HEK293 (cell line): Measurements from ENCODE around the gene UGT1A9.
A peak's percentile ranks its signal among the peaks of the same experiment; 100 is the strongest.
"Not testable (repeated sequence)": the region's sequence is repeated elsewhere in the genome, so short reads cannot be mapped to it uniquely, and the experiment has no call there.

Source experiments
- CTCF ChIA-PET: fragments of 350-600 bp; formaldehyde crosslinking; extraction: SDS; loops from one replicate; lab custom pipeline; 2021; ENCODE audit warnings: antibody characterized with exemption; lab: Yijun Ruan, JAX
- POLR2A ChIA-PET: fragments of 300-600 bp; formaldehyde crosslinking; extraction: SDS; loops from one replicate; lab custom pipeline; 2020; ENCODE audit warnings: antibody characterized with exemption, inconsistent platforms; lab: Yijun Ruan, JAX
- H3K27ac ChIP-seq: fragments of 200-500 bp; sonication (Bioruptor generic); 2 replicates; pipeline ENCODE4 v1.5.1; 2014; ENCODE audit warnings: low read depth, low read length, control low read depth, inconsistent platforms; ENCODE audit errors: extremely low read depth
- H3K36me3 ChIP-seq, 2 experiments: fragments of 200-500 bp in 1 of 2; sonication (Bioruptor generic) in 1 of 2; 1 replicate in 1 of 2; 2 replicates in 1 of 2; pipeline ENCODE4 v1.5.1; 2014 to 2017; ENCODE audit warnings: inconsistent platforms in 2 of 2, low read length in 2 of 2; ENCODE audit not compliant: control insufficient read depth in 2 of 2, insufficient read depth in 1 of 2
- H3K4me1 ChIP-seq: fragments of 200-500 bp; sonication (Bioruptor generic); 2 replicates; pipeline ENCODE4 v1.5.1; 2014; ENCODE audit warnings: mild to moderate bottlenecking, low read length, inconsistent platforms; ENCODE audit not compliant: control insufficient read depth, insufficient read depth
- H3K4me3 ChIP-seq: 2 replicates; pipeline ENCODE4 v1.5.1; 2011; ENCODE audit warnings: low read depth, mild to moderate bottlenecking, control low read depth, low read length, moderate library complexity
- H3K9me3 ChIP-seq: fragments of 200-500 bp; sonication (Bioruptor generic); 2 replicates; pipeline ENCODE4 v1.5.1; 2014; ENCODE audit warnings: low read depth, low read length, inconsistent platforms; ENCODE audit not compliant: control insufficient read depth, insufficient read depth
- FEZF1 ChIP-seq: fragments of 450-650 bp; formaldehyde crosslinking; IDR thresholded peaks from 2 replicates; pipeline ENCODE4 v1.5.1; 2016; ENCODE audit warnings: missing biosample characterization, missing genetic modification characterization
- GLIS2 ChIP-seq: fragments of 450-650 bp; formaldehyde crosslinking; IDR thresholded peaks from 2 replicates; pipeline ENCODE4 v1.5.1; 2016; ENCODE audit warnings: missing biosample characterization, missing genetic modification characterization
- HOXD13 ChIP-seq: sonication (generic); formaldehyde crosslinking; IDR thresholded peaks from 2 replicates; pipeline ENCODE4 v1.8.0; 2022; ENCODE audit warnings: missing genetic modification reagents, borderline replicate concordance
- KLF9 ChIP-seq: fragments of 450-650 bp; formaldehyde crosslinking; IDR thresholded peaks from 2 replicates; pipeline ENCODE4 v1.5.1; 2016; ENCODE audit warnings: missing biosample characterization, missing genetic modification characterization, low read depth
- MYNN ChIP-seq: fragments of 450-650 bp; formaldehyde crosslinking; IDR thresholded peaks from 2 replicates; pipeline ENCODE4 v1.5.1; 2016; ENCODE audit warnings: missing biosample characterization, missing genetic modification characterization, borderline replicate concordance
- PRDM6 ChIP-seq: fragments of 450-650 bp; formaldehyde crosslinking; IDR thresholded peaks from 2 replicates; pipeline ENCODE4 v1.5.1; 2017; ENCODE audit warnings: missing biosample characterization, missing genetic modification characterization
- SP7 ChIP-seq: fragments of 450-650 bp; formaldehyde crosslinking; IDR thresholded peaks from 2 replicates; pipeline ENCODE4 v1.5.1; 2016; ENCODE audit warnings: missing biosample characterization, missing genetic modification characterization
- ZFP41 ChIP-seq: fragments of 450-650 bp; formaldehyde crosslinking; IDR thresholded peaks from 2 replicates; pipeline ENCODE4 v1.5.1; 2016; ENCODE audit warnings: missing biosample characterization, missing genetic modification characterization, borderline replicate concordance
- ZNF157 ChIP-seq: fragments of 450-650 bp; formaldehyde crosslinking; IDR thresholded peaks from 2 replicates; pipeline ENCODE4 v1.5.1; 2016; ENCODE audit warnings: missing biosample characterization, missing genetic modification characterization
- ZNF16 ChIP-seq: fragments of 450-650 bp; formaldehyde crosslinking; IDR thresholded peaks from 2 replicates; pipeline ENCODE4 v1.5.1; 2016; ENCODE audit warnings: low read depth, missing biosample characterization, missing genetic modification characterization
- ZNF175 ChIP-seq: fragments of 450-650 bp; formaldehyde crosslinking; IDR thresholded peaks from 2 replicates; pipeline ENCODE4 v1.5.1; 2016; ENCODE audit warnings: missing biosample characterization, missing genetic modification characterization
- ZNF350 ChIP-seq: fragments of 450-650 bp; formaldehyde crosslinking; IDR thresholded peaks from 2 replicates; pipeline ENCODE4 v1.5.0; 2017; ENCODE audit warnings: missing biosample characterization, mild to moderate bottlenecking, missing genetic modification characterization
- ZNF366 ChIP-seq: fragments of 450-650 bp; formaldehyde crosslinking; conservative IDR thresholded peaks from 2 replicates; pipeline ENCODE4 v1.5.1; 2016; ENCODE audit warnings: missing biosample characterization, missing genetic modification characterization
- ZNF555 ChIP-seq: fragments of 450-650 bp; formaldehyde crosslinking; conservative IDR thresholded peaks from 2 replicates; pipeline ENCODE4 v1.5.1; 2017; ENCODE audit warnings: missing biosample characterization, mild to moderate bottlenecking, missing genetic modification characterization, inconsistent platforms
- ZNF600 ChIP-seq: fragments of 450-650 bp; formaldehyde crosslinking; IDR thresholded peaks from 2 replicates; pipeline ENCODE4 v1.5.1; 2016; ENCODE audit warnings: missing biosample characterization, missing genetic modification characterization
- ZNF677 ChIP-seq: fragments of 450-650 bp; IDR thresholded peaks from 2 replicates; pipeline ENCODE4 v1.5.0; 2018; ENCODE audit warnings: missing biosample characterization, mild to moderate bottlenecking, missing genetic modification characterization, moderate library complexity
- ZSCAN16 ChIP-seq: fragments of 450-650 bp; formaldehyde crosslinking; IDR thresholded peaks from 2 replicates; pipeline ENCODE4 v1.5.1; 2016; ENCODE audit warnings: missing biosample characterization, missing genetic modification characterization
- TF ChIP-seq, protein P1 (sequence below): fragments of 450-650 bp; formaldehyde crosslinking; IDR thresholded peaks from 2 replicates; pipeline ENCODE4 v1.5.1; 2016; ENCODE audit warnings: missing biosample characterization, missing genetic modification characterization
- TF ChIP-seq, protein P2 (sequence below): fragments of 450-650 bp; formaldehyde crosslinking; IDR thresholded peaks from 2 replicates; pipeline ENCODE4 v1.5.1; 2017; ENCODE audit warnings: missing biosample characterization, missing genetic modification characterization

UGT1A9 gene

DNA sequence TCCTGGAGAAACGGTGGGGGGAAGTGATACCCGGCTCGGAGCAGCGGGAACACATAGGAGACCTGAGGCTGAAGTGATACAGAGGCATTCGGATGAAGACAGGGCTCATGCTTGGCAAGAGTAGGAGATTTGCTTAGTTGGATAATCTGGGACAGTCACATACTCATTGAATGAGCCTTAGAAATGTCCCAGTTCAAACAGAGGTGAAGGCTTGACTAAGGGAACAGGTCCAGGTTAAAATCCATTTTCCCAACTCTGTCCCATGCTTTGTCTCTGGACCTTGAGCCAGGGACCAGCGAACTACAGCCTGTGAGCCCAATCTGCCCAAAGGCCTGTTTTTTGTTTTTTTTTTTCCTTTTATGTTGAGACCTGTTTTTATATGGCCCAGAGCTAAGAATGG is 22.3 kb downstream of the UGT1A9 start:
- CTCF ChIA-PET = no interaction called here
- no peak for TF ChIP-seq SP7
- POLR2A ChIA-PET = no interaction called here
- H3K36me3 ChIP-seq = no peaks in the 10 kb centered on the region
- H3K4me1 ChIP-seq = no peaks in the 10 kb centered on the region
- H3K9me3 ChIP-seq = no peaks in the 10 kb centered on the region
- no peak overlapping the region for H3K4me3 ChIP-seq
- H3K27ac ChIP-seq = no peak overlapping the region

- no peaks in the 10 kb centered on the region for H3K9me3 ChIP-seq
- CTCF ChIA-PET = interaction anchor here (1.2 kb wide), 1 partner anchor 12 kb away, joined by 5 read pairs; no protein-coding TSS in a partner anchor
- no peak for TF ChIP-seq ZNF555 (tag by site-specific recombination)
- TF ChIP-seq MYNN (tag by site-specific recombination) = no peak
- TF ChIP-seq PRDM6 = no peak
- no peak for TF ChIP-seq ZFP41
- TF ChIP-seq ZNF350 (tag by site-specific recombination) = no peak
- no peak for TF ChIP-seq ZNF157
- TF ChIP-seq ZNF600 (tag by site-specific recombination) = no peak
- TF ChIP-seq, all 188 proteins: peak for 0
- H3K4me1 ChIP-seq = 0 out of 2 replicates have a peak, but pooled peaks cover 2% of the 10 kb centered on the region
- no peaks in the 10 kb centered on the region for H3K36me3 ChIP-seq
- POLR2A ChIA-PET = no interaction called here
- no peak overlapping the region for H3K4me3 ChIP-seq
- no peak overlapping the region for H3K27ac ChIP-seq
Observed at GRCh38 chr2:233698740-233699139, 27.0 kb downstream of the UGT1A9 start.

DNA sequence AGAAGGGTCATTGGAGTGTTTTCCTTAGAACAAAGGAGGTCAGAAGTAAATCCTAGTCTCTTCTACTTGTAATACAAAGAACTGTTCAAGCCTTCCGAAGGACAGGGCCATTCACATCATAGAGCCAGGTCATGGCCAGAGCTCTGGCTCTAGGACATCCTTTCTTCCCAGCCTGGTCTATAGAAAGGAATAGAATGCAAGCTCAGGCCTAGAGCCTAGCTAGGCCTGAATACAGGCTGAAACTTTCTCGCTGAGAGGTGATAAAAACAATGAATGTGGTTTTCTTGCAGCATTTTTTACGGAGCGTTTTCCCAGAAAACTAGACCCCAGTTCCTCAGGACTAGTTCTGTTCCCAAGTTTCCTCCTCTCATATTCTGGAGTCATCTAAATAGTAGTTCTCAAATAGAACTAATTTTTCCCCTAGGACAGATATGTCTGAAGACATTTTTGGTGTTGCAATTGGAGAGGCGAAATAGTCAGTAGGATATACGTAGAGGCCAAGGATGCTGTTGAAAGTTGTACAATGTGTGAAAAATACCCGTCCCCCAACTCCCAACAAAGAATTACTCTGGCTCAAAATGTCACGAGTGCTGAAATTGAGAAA is 27.8 kb downstream of the UGT1A9 start:
- TF ChIP-seq KLF9 (tag by site-specific recombination) (no peak), ZNF175 (tag by site-specific recombination) (no peak), GLIS2 (tag by site-specific recombination) (no peak), ZNF677 (tag by site-specific recombination) (no peak), ZSCAN16 (tag by site-specific recombination) (no peak), ZNF366 (tag by site-specific recombination) (no peak)
- TF ChIP-seq, protein P1, sequence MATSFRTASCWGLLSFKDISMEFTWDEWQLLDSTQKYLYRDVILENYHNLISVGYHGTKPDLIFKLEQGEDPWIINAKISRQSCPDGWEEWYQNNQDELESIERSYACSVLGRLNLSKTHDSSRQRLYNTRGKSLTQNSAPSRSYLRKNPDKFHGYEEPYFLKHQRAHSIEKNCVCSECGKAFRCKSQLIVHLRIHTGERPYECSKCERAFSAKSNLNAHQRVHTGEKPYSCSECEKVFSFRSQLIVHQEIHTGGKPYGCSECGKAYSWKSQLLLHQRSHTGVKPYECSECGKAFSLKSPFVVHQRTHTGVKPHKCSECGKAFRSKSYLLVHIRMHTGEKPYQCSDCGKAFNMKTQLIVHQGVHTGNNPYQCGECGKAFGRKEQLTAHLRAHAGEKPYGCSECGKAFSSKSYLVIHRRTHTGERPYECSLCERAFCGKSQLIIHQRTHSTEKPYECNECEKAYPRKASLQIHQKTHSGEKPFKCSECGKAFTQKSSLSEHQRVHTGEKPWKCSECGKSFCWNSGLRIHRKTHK (tag by site-specific recombination) = no peak
- no peak overlapping the region for H3K4me3 ChIP-seq
- no peaks in the 10 kb centered on the region for H3K36me3 ChIP-seq
- H3K4me1 ChIP-seq = 0 out of 2 replicates have a peak, but pooled peaks cover 2% of the 10 kb centered on the region
- H3K9me3 ChIP-seq = no peaks in the 10 kb centered on the region
- POLR2A ChIA-PET = no interaction called here
- H3K27ac ChIP-seq = no peak overlapping the region
- CTCF ChIA-PET = interaction anchor here (1.2 kb wide), 1 partner anchor 12 kb away, joined by 5 read pairs; no protein-coding TSS in a partner anchor

DNA sequence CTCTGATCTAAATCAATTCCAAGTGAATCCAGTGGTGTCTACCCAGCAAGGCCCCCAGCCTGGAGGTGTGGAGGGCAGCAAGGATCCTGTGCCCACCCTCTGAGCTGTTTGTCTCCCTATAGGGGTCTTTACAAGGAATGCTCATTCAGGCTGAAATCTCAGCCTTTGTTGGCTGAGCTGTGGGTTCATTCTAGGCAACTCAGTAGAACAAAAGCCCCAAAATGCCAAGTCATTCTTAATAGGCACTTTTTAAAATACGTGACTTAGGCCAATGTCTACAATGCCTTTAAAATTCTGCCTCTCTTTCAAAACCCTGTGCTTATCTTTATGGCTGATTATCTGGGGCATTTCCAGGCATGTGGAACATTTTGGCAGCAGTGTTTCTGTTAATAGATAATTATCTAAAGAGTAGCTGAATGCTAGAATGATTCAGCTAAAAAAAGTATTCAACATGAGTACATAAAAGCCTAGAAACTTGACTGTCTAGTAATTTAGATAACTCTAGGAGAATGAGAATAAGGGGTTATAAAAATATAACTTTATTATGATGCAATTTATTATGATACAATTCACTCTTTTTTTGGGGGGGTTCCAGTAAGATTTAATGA is 28.4 kb downstream of the UGT1A9 start:
- TF ChIP-seq HOXD13 (CRISPR knock-in tag) (peak; percentile 17; the same call in 1 of the 2 replicates), FEZF1 (tag by site-specific recombination) (peak; percentile 45; the same call in 1 of the 2 replicates), ZNF16 (tag by site-specific recombination) (no peak)
- TF ChIP-seq, protein P2, sequence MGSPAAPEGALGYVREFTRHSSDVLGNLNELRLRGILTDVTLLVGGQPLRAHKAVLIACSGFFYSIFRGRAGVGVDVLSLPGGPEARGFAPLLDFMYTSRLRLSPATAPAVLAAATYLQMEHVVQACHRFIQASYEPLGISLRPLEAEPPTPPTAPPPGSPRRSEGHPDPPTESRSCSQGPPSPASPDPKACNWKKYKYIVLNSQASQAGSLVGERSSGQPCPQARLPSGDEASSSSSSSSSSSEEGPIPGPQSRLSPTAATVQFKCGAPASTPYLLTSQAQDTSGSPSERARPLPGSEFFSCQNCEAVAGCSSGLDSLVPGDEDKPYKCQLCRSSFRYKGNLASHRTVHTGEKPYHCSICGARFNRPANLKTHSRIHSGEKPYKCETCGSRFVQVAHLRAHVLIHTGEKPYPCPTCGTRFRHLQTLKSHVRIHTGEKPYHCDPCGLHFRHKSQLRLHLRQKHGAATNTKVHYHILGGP (tag by site-specific recombination) = peak; percentile 35; the same call in 1 of the 2 replicates
- 0 out of 2 replicates have a peak, but pooled peaks cover 2% of the 10 kb centered on the region for H3K4me1 ChIP-seq
- POLR2A ChIA-PET = no interaction called here
- no peaks in the 10 kb centered on the region for H3K36me3 ChIP-seq
- no peak overlapping the region for H3K4me3 ChIP-seq
- H3K9me3 ChIP-seq = no peaks in the 10 kb centered on the region
- CTCF ChIA-PET = interaction anchor here (1.2 kb wide), 1 partner anchor 11 kb away, joined by 5 read pairs; no protein-coding TSS in a partner anchor
- H3K27ac ChIP-seq = no peak overlapping the region

DNA sequence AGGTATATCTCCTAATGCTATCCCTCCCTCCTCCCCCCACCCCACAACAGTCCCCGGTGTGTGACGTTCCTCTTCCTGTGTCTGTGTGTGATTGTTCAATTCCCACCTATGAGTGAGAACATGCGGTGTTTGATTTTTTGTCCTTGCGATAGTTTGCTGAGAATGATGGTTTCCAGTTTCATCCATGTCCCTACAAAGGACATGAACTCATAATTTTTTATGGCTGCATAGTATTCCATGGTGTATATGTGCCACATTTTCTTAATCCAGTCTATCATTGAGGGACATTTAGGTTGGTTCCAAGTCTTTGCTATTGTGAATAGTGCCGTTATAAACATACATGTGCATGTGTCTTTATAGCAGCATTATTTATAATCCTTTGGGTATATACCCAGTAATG is 29.1 kb downstream of the UGT1A9 start:
- H3K27ac ChIP-seq, H3K9me3 ChIP-seq, H3K4me3 ChIP-seq, CTCF ChIA-PET, H3K36me3 ChIP-seq, H3K4me1 ChIP-seq, POLR2A ChIA-PET: not testable (repeated sequence)
